ENCODE measurements around the gene SEPTIN7. TPM values are rescaled to one million over a fixed set of nuclear protein-coding genes. Genes with fewer than 3 reads are reported as not detected.

Gene SEPTIN7
- total RNA-seq, 1 donor from 2014 or later: 361 TPM

- H3K36me3 Mint-ChIP-seq (ENCODE audit: low read depth, unreplicated experiment): no peaks in the 10 kb centered on the region
- no peak for DNase-seq (ENCODE audit: low spot score)
- peaks cover 4% of the 10 kb centered on the region for H3K4me1 Mint-ChIP-seq (ENCODE audit: unreplicated experiment)
- H3K9me3 Mint-ChIP-seq (ENCODE audit: unreplicated experiment): no peaks in the 10 kb centered on the region
- no peak for TF ChIP-seq CTCF (IDR thresholded peaks at IDR 0.05; ENCODE audit: unreplicated experiment)
- H3K27me3 Mint-ChIP-seq (ENCODE audit: unreplicated experiment): no peaks in the 10 kb centered on the region
- H3K4me3 Mint-ChIP-seq (ENCODE audit: unreplicated experiment): no peak overlapping the region
- no peak overlapping the region for H3K27ac Mint-ChIP-seq (ENCODE audit: unreplicated experiment)
Observed at GRCh38 chr7:35784332-35784731, 16.5 kb upstream of the SEPTIN7 start.

- Mint-ChIP-seq H3K9me3 (ENCODE audit: unreplicated experiment) (no peaks in the 10 kb centered on the region), H3K27ac (ENCODE audit: unreplicated experiment) (no peak overlapping the region), H3K36me3 (ENCODE audit: low read depth, unreplicated experiment) (no peaks in the 10 kb centered on the region), H3K27me3 (ENCODE audit: unreplicated experiment) (no peaks in the 10 kb centered on the region), H3K4me3 (ENCODE audit: unreplicated experiment) (no peak overlapping the region), H3K4me1 (ENCODE audit: unreplicated experiment) (peaks cover 4% of the 10 kb centered on the region)
- no peak for TF ChIP-seq CTCF (IDR thresholded peaks at IDR 0.05; ENCODE audit: unreplicated experiment)
- DNase-seq (ENCODE audit: low spot score): no peak
Observed at GRCh38 chr7:35785250-35785649, 15.6 kb upstream of the SEPTIN7 start.

GRCh38 chr7:35787925-35788324 lies 12.9 kb upstream of the SEPTIN7 start:
- H3K4me3 Mint-ChIP-seq (ENCODE audit: unreplicated experiment): no peak overlapping the region
- no peaks in the 10 kb centered on the region for H3K9me3 Mint-ChIP-seq (ENCODE audit: unreplicated experiment)
- H3K36me3 Mint-ChIP-seq (ENCODE audit: low read depth, unreplicated experiment): no peaks in the 10 kb centered on the region
- DNase-seq (ENCODE audit: low spot score): no peak
- no peak overlapping the region for H3K27ac Mint-ChIP-seq (ENCODE audit: unreplicated experiment)
- no peak for TF ChIP-seq CTCF (IDR thresholded peaks at IDR 0.05; ENCODE audit: unreplicated experiment)
- no peaks in the 10 kb centered on the region for H3K27me3 Mint-ChIP-seq (ENCODE audit: unreplicated experiment)
- peaks cover 19% of the 10 kb centered on the region for H3K4me1 Mint-ChIP-seq (ENCODE audit: unreplicated experiment)

GRCh38 chr7:35792472-35792871 lies 8.4 kb upstream of the SEPTIN7 start:
- H3K36me3 Mint-ChIP-seq (ENCODE audit: low read depth, unreplicated experiment): no peaks in the 10 kb centered on the region
- peaks cover 43% of the 10 kb centered on the region for H3K4me1 Mint-ChIP-seq (ENCODE audit: unreplicated experiment)
- DNase-seq (ENCODE audit: low spot score): peak; percentile 19
- no peak for TF ChIP-seq CTCF (IDR thresholded peaks at IDR 0.05; ENCODE audit: unreplicated experiment)
- peak overlapping the region; percentile 67 for H3K4me3 Mint-ChIP-seq (ENCODE audit: unreplicated experiment)
- H3K27ac Mint-ChIP-seq (ENCODE audit: unreplicated experiment): peak overlapping the region; percentile 97
- peaks cover 2% of the 10 kb centered on the region for H3K27me3 Mint-ChIP-seq (ENCODE audit: unreplicated experiment)
- H3K9me3 Mint-ChIP-seq (ENCODE audit: unreplicated experiment): no peaks in the 10 kb centered on the region

- H3K36me3 Mint-ChIP-seq (ENCODE audit: low read depth, unreplicated experiment): no peaks in the 10 kb centered on the region
- H3K4me1 Mint-ChIP-seq (ENCODE audit: unreplicated experiment): peaks cover 43% of the 10 kb centered on the region
- peak; percentile 50 for DNase-seq (ENCODE audit: low spot score)
- H3K27ac Mint-ChIP-seq (ENCODE audit: unreplicated experiment): peak overlapping the region; percentile 97
- H3K9me3 Mint-ChIP-seq (ENCODE audit: unreplicated experiment): no peaks in the 10 kb centered on the region
- TF ChIP-seq CTCF (IDR thresholded peaks at IDR 0.05; ENCODE audit: unreplicated experiment): no peak
- H3K27me3 Mint-ChIP-seq (ENCODE audit: unreplicated experiment): peaks cover 2% of the 10 kb centered on the region
- H3K4me3 Mint-ChIP-seq (ENCODE audit: unreplicated experiment): peak overlapping the region; percentile 67
Observed at GRCh38 chr7:35792873-35793489, 7.9 kb upstream of the SEPTIN7 start.
